Muscle layer of duodenum (tissue), 2 donors: ENCODE data around the gene FRYL.

ENCODE experiments used
- H3K27ac ChIP-seq: one replicate; pipeline ENCODE4 v1.7.0; 2013; ENCODE audit warnings: mild to moderate bottlenecking, low read length
- H3K27me3 ChIP-seq: one replicate; pipeline ENCODE4 v1.7.0; 2013; ENCODE audit warnings: low read depth, mild to moderate bottlenecking, control low read depth, low read length
- H3K36me3 ChIP-seq, 2 donors: one replicate each; pipeline ENCODE4 v1.7.0; 2013; ENCODE audit warnings: low read length in 2 of 2, control low read depth in 1 of 2, mild to moderate bottlenecking in 1 of 2; ENCODE audit not compliant: insufficient read depth in 2 of 2, control insufficient read depth in 1 of 2
- H3K4me1 ChIP-seq, 2 donors: one replicate each; pipeline ENCODE4 v1.7.0; 2013; ENCODE audit warnings: low read length in 2 of 2, mild to moderate bottlenecking in 2 of 2, control low read depth in 1 of 2, moderate library complexity in 1 of 2; ENCODE audit not compliant: insufficient read depth in 2 of 2, control insufficient read depth in 1 of 2
- H3K4me3 ChIP-seq, 2 donors: one replicate each; pipeline ENCODE4 v1.7.0; 2013; ENCODE audit warnings: low read length in 2 of 2, low read depth in 1 of 2, mild to moderate bottlenecking in 1 of 2
- H3K9me3 ChIP-seq, 2 donors: one replicate each; pipeline ENCODE4 v1.7.0; 2013; ENCODE audit warnings: low read length in 2 of 2, control low read depth in 1 of 2, mild to moderate bottlenecking in 1 of 2; ENCODE audit not compliant: control insufficient read depth in 1 of 2
- donor health status: healthy.

FRYL gene

GRCh38 chr4:48799157-48799556 lies 19.1 kb upstream of the FRYL start:
- peaks cover 0 to 6% of the 10 kb centered on the region in 2 donors for H3K4me1 ChIP-seq
- no peak overlapping the region for H3K4me3 ChIP-seq
- no peak overlapping the region for H3K27ac ChIP-seq
- H3K36me3 ChIP-seq, result no peaks in the 10 kb centered on the region
- H3K9me3 ChIP-seq, result no peaks in the 10 kb centered on the region
- H3K27me3 ChIP-seq, result no peaks in the 10 kb centered on the region

- Histone ChIP-seq H3K36me3 (no peaks in the 10 kb centered on the region), H3K4me3 (no peak overlapping the region), H3K27ac (no peak overlapping the region), H3K9me3 (no peaks in the 10 kb centered on the region), H3K27me3 (no peaks in the 10 kb centered on the region), H3K4me1 (peaks cover 0 to 6% of the 10 kb centered on the region in 2 donors)
Observed at GRCh38 chr4:48798117-48798516, 18.0 kb upstream of the FRYL start.

- Histone ChIP-seq H3K36me3 (no peaks in the 10 kb centered on the region), H3K27ac (no peak overlapping the region), H3K4me1 (peaks cover 0 to 6% of the 10 kb centered on the region in 2 donors), H3K27me3 (no peaks in the 10 kb centered on the region), H3K9me3 (no peaks in the 10 kb centered on the region), H3K4me3 (no peak overlapping the region)
Observed at GRCh38 chr4:48796927-48797679, 17.0 kb upstream of the FRYL start.

- Histone ChIP-seq H3K27ac (no peak overlapping the region), H3K27me3 (no peaks in the 10 kb centered on the region), H3K9me3 (no peaks in the 10 kb centered on the region), H3K4me3 (no peak overlapping the region), H3K36me3 (no peaks in the 10 kb centered on the region), H3K4me1 (peaks cover 0 to 1% of the 10 kb centered on the region in 2 donors)
Observed at GRCh38 chr4:48796191-48796926, 16.3 kb upstream of the FRYL start.

GRCh38 chr4:48795108-48795507 lies 15.0 kb upstream of the FRYL start:
- H3K4me3 ChIP-seq, result no peak overlapping the region
- H3K9me3 ChIP-seq, result no peaks in the 10 kb centered on the region
- H3K4me1 ChIP-seq, result no peaks in the 10 kb centered on the region
- no peak overlapping the region for H3K27ac ChIP-seq
- no peaks in the 10 kb centered on the region for H3K27me3 ChIP-seq
- no peaks in the 10 kb centered on the region for H3K36me3 ChIP-seq

GRCh38 chr4:48792348-48793006 lies 12.4 kb upstream of the FRYL start:
- Histone ChIP-seq H3K27me3 (no peaks in the 10 kb centered on the region), H3K4me3 (no peak overlapping the region), H3K4me1 (no peaks in the 10 kb centered on the region), H3K36me3 (no peaks in the 10 kb centered on the region), H3K27ac (peak overlapping the region; percentile 1), H3K9me3 (no peaks in the 10 kb centered on the region)

- Histone ChIP-seq H3K4me1 (no peaks in the 10 kb centered on the region), H3K27ac (no peak overlapping the region), H3K36me3 (no peaks in the 10 kb centered on the region), H3K27me3 (no peaks in the 10 kb centered on the region), H3K9me3 (no peaks in the 10 kb centered on the region), H3K4me3 (no peak overlapping the region)
Observed at GRCh38 chr4:48791313-48791712, 11.2 kb upstream of the FRYL start.

GRCh38 chr4:48790561-48790960 lies 10.5 kb upstream of the FRYL start:
- H3K27ac ChIP-seq, result no peak overlapping the region
- H3K9me3 ChIP-seq, result no peaks in the 10 kb centered on the region
- H3K4me1 ChIP-seq, result no peaks in the 10 kb centered on the region
- H3K27me3 ChIP-seq, result no peaks in the 10 kb centered on the region
- H3K36me3 ChIP-seq, result no peaks in the 10 kb centered on the region
- no peak overlapping the region for H3K4me3 ChIP-seq

- Histone ChIP-seq H3K9me3 (no peaks in the 10 kb centered on the region), H3K4me3 (no peak overlapping the region), H3K27ac (no peak overlapping the region), H3K4me1 (no peaks in the 10 kb centered on the region), H3K36me3 (no peaks in the 10 kb centered on the region), H3K27me3 (no peaks in the 10 kb centered on the region)
Observed at GRCh38 chr4:48787056-48787455, 7.0 kb upstream of the FRYL start.

- H3K27me3 ChIP-seq, result no peaks in the 10 kb centered on the region
- no peak overlapping the region for H3K4me3 ChIP-seq
- H3K9me3 ChIP-seq, result no peaks in the 10 kb centered on the region
- H3K27ac ChIP-seq, result no peak overlapping the region
- no peaks in the 10 kb centered on the region for H3K36me3 ChIP-seq
- no peaks in the 10 kb centered on the region for H3K4me1 ChIP-seq
Observed at GRCh38 chr4:48786549-48786948, 6.5 kb upstream of the FRYL start.

- H3K27me3 ChIP-seq, result no peaks in the 10 kb centered on the region
- H3K27ac ChIP-seq, result no peak overlapping the region
- H3K4me3 ChIP-seq, result no peak overlapping the region
- H3K9me3 ChIP-seq, result no peaks in the 10 kb centered on the region
- peaks cover 4 to 6% of the 10 kb centered on the region in 2 donors for H3K4me1 ChIP-seq
- no peaks in the 10 kb centered on the region for H3K36me3 ChIP-seq
Observed at GRCh38 chr4:48785302-48785701, 5.2 kb upstream of the FRYL start.
